ENCODE measurements around the gene SIGLEC8. TPM values are rescaled to one million over a fixed set of nuclear protein-coding genes. Genes with fewer than 3 reads are reported as not detected.

The SIGLEC8 gene
- total RNA-seq, 6 experiments from 2014 or later = 0.31 to 1.4 (median 0.71) TPM

DNA sequence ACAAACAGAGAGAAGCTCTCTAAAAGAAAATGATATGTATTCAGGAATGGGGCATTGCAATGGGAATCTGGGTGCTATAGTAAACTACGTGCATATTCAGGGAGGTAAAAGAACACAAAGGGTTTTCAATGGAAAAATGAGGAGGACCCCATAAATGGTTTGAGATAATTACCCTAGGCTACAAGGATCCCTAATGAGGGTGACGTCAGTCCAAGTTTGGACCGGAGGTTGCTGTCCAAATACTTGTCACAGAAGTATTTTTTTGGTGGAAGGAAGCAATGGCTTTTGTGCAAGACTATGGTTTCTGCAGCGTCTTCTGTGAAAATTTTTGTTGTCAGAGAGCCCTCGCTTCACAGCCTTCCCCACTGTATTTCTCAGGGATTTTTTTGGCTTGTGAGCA, 19.1 kb upstream of the SIGLEC8 start:
- ATAC-seq (no peak), DNase-seq (no peak)
- WGBS (ENCODE audit: insufficient coverage, low coverage, low lambda C conversion rate, missing lambda C conversion rate) = 40% methylated on average over 5 of the region's 5 CpGs
- Histone ChIP-seq H3K27me3 (no peaks in the 10 kb centered on the region), H3K27ac (no peak overlapping the region), H3K4me1 (no peaks in the 10 kb centered on the region), H3K36me3 (no peaks in the 10 kb centered on the region), H3K9me3 (no peaks in the 10 kb centered on the region), H3K4me3 (no peak overlapping the region)
- TF ChIP-seq, protein P1, sequence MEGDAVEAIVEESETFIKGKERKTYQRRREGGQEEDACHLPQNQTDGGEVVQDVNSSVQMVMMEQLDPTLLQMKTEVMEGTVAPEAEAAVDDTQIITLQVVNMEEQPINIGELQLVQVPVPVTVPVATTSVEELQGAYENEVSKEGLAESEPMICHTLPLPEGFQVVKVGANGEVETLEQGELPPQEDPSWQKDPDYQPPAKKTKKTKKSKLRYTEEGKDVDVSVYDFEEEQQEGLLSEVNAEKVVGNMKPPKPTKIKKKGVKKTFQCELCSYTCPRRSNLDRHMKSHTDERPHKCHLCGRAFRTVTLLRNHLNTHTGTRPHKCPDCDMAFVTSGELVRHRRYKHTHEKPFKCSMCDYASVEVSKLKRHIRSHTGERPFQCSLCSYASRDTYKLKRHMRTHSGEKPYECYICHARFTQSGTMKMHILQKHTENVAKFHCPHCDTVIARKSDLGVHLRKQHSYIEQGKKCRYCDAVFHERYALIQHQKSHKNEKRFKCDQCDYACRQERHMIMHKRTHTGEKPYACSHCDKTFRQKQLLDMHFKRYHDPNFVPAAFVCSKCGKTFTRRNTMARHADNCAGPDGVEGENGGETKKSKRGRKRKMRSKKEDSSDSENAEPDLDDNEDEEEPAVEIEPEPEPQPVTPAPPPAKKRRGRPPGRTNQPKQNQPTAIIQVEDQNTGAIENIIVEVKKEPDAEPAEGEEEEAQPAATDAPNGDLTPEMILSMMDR (IDR thresholded peaks at IDR 0.05) = no peak
- no peak for TF ChIP-seq POLR2A (IDR thresholded peaks at IDR 0.05)
- intact Hi-C loops (cut with DNase I) = no loop called here

DNA sequence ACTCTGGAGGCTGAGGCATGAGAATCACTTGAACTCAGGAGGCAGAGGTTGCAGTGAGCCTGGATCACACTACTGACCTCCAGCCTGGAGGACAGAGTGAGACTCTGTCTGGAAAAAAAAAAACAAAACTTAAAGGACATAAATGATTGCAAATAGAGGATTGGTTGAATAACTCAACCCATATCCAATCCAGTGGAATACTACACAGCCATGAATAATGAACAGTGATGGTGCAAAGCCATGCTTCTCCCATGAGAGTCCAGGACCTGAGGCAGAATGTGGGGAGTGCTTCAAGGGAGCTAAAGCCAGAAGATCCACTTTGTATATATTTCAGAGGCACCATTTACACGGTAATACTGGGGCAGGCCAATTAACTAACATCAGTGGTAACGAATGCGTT, 17.9 kb upstream of the SIGLEC8 start:
- intact Hi-C loops (cut with DNase I) = no loop called here
- H3K9me3 ChIP-seq = no peaks in the 10 kb centered on the region
- no peaks in the 10 kb centered on the region for H3K36me3 ChIP-seq
- no peak for TF ChIP-seq POLR2A (IDR thresholded peaks at IDR 0.05)
- TF ChIP-seq, protein P1 (IDR thresholded peaks at IDR 0.05) = no peak
- H3K27me3 ChIP-seq = no peaks in the 10 kb centered on the region
- DNase-seq (no peak), ATAC-seq (no peak)
- no peak overlapping the region for H3K4me3 ChIP-seq
- WGBS (ENCODE audit: insufficient coverage, low coverage, low lambda C conversion rate, missing lambda C conversion rate) = 75% methylated on average over 3 of the region's 3 CpGs
- no peaks in the 10 kb centered on the region for H3K4me1 ChIP-seq
- H3K27ac ChIP-seq = no peak overlapping the region

DNA sequence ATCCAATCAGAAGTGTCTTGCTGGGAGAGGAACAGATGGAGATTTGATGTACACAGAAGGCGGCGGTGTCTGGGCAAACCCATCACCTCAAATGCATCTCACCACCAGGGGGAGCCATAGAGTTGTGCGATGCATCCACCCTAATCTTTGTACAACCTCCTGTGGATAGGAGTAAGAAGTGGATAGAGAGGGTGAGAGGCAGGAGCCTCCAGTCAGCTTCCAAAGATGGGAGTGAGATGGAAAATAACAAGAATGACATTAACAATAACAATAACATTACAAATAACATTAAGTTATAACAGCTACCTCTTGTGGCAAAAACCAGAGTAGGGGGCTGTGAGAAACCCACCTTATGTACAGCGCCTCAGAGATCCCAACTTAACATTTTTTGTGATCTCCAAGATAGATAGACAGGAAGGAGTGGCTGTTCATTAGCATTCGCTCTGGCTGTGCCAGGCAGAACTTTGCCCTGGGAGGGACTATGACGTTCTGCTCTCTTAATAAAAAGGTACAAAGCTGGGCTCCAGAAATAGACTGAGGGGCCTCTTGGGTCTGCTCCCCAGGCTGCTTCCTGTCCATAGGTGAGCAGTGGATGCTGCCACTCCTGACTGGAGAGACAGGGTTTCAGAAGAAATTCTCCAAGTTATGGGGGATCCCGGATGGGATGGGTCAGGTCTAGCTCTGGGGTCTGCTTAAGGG, 14.9 kb upstream of the SIGLEC8 start:
- Histone ChIP-seq H3K27me3 (no peaks in the 10 kb centered on the region), H3K4me1 (no peaks in the 10 kb centered on the region), H3K27ac (no peak overlapping the region), H3K4me3 (no peak overlapping the region), H3K9me3 (no peaks in the 10 kb centered on the region), H3K36me3 (no peaks in the 10 kb centered on the region)
- ATAC-seq = peak; percentile 75 to 90 (median 78)
- intact Hi-C loops (cut with DNase I) = no loop called here
- peak; percentile 57 to 76 (median 64) for DNase-seq
- 19% methylated on average over 6 of the region's 7 CpGs for WGBS (ENCODE audit: insufficient coverage, low coverage, low lambda C conversion rate, missing lambda C conversion rate)
- TF ChIP-seq, protein P1 (IDR thresholded peaks at IDR 0.05) = peak; percentile 59 to 94 (median 88)
- no peak for TF ChIP-seq POLR2A (IDR thresholded peaks at IDR 0.05)

DNA sequence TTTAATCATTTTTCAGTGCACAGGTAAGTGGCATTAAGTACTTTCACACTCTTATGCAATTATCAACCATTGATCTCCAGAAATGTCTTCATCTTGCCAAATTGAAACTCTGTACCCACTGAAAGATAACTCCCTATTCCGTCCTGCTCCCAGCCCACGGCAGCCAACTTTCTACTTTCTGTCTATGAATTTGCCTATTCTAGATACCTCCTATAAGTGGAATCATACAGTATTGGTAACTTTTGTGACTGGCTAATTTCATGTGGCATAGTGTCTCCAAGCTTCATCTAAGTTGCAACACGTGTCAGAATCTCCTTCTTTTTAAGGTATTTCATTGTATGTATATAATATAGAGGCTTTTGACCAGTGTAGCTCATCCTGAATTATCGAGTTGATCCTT, 14.4 kb upstream of the SIGLEC8 start:
- ATAC-seq (no peak), DNase-seq (no peak)
- 8% methylated on average over 4 of the region's 4 CpGs for WGBS (ENCODE audit: insufficient coverage, low coverage, low lambda C conversion rate, missing lambda C conversion rate)
- Histone ChIP-seq H3K36me3 (no peaks in the 10 kb centered on the region), H3K4me3 (no peak overlapping the region), H3K27ac (no peak overlapping the region), H3K9me3 (no peaks in the 10 kb centered on the region), H3K27me3 (no peaks in the 10 kb centered on the region), H3K4me1 (no peaks in the 10 kb centered on the region)
- intact Hi-C loops (cut with DNase I) = no loop called here
- TF ChIP-seq, protein P1 (IDR thresholded peaks at IDR 0.05) = no peak
- no peak for TF ChIP-seq POLR2A (IDR thresholded peaks at IDR 0.05)

Measured in right lobe of liver (tissue), 6 donors.